Right atrium auricular region (tissue), 2 donors: ENCODE data around the gene NMD3. TPM values are rescaled to one million over a fixed set of nuclear protein-coding genes. Genes with fewer than 3 reads are reported as not detected.

ENCODE experiments used
- DNase-seq: peaks from one replicate; pipeline ENCODE4 v3.0.0-alpha.2; 2019; ENCODE audit warnings: low spot score
- H3K27ac ChIP-seq, 2 donors: fragments of 200-600 bp; sonication (generic); 1 replicate in 1 of 2; 2 replicates in 1 of 2; pipeline ENCODE4 v1.5.1; 2016 to 2019
- H3K27me3 ChIP-seq, 2 donors: fragments of 200-600 bp; sonication (generic); one replicate each; pipeline versions ENCODE4 v1.5.1 to v1.6.0; 2017 to 2019
- H3K36me3 ChIP-seq: fragments of 200-600 bp; sonication (generic); one replicate; pipeline ENCODE4 v1.5.1; 2016
- H3K4me1 ChIP-seq, 2 donors: fragments of 200-600 bp; sonication (generic); one replicate each; pipeline versions ENCODE4 v1.5.1 to v1.6.0; 2017 to 2019
- H3K4me3 ChIP-seq, 2 donors: fragments of 200-600 bp; sonication (generic); 1 replicate in 1 of 2; 2 replicates in 1 of 2; pipeline ENCODE4 v1.5.1; 2017 to 2019; ENCODE audit warnings: mild to moderate bottlenecking in 1 of 2, moderate library complexity in 1 of 2
- H3K9me3 ChIP-seq, 2 donors: fragments of 200-600 bp; sonication (generic); one replicate each; pipeline ENCODE4 v1.5.1; 2019
- total RNA-seq, 2 donors: library from RNA; depleted of rRNA; stranded (reverse); fragments of >200 nt; gene quantifications; one replicate each; pipeline ENCODE4 v1.1.0, GENCODE V29; 2016
- TF ChIP-seq, protein P1 (sequence below), 2 donors: fragments of 200-600 bp; sonication (generic); IDR thresholded peaks; one replicate each; pipeline ENCODE4 v1.5.1; 2019; ENCODE audit warnings: antibody characterized with exemption in 2 of 2

NMD3 gene
- total RNA-seq, 2 donors from 2014 or later, result 33.2 to 40.8 TPM

DNA sequence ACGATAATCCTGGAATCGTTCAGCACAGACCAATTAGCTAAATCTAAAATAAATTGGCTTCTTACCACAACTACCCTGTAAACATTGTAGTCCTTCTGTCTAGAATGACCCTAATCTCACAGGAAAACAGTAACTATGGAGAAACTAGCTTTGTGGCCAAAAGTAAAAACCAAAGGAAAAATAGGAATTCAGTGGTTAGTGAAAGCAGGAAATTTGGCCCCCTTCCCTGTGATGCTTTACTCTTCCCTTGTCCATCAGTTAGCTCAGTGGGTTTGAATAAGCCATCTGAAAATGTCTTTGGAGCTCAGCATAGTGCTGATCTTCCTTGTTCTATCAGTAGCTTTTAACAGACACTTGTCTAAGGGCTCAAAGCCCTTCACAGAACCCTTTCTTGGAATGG lies 1.6 kb downstream of the NMD3 start:
- no peak for DNase-seq
- TF ChIP-seq, protein P1, sequence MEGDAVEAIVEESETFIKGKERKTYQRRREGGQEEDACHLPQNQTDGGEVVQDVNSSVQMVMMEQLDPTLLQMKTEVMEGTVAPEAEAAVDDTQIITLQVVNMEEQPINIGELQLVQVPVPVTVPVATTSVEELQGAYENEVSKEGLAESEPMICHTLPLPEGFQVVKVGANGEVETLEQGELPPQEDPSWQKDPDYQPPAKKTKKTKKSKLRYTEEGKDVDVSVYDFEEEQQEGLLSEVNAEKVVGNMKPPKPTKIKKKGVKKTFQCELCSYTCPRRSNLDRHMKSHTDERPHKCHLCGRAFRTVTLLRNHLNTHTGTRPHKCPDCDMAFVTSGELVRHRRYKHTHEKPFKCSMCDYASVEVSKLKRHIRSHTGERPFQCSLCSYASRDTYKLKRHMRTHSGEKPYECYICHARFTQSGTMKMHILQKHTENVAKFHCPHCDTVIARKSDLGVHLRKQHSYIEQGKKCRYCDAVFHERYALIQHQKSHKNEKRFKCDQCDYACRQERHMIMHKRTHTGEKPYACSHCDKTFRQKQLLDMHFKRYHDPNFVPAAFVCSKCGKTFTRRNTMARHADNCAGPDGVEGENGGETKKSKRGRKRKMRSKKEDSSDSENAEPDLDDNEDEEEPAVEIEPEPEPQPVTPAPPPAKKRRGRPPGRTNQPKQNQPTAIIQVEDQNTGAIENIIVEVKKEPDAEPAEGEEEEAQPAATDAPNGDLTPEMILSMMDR (IDR thresholded peaks at IDR 0.05), result no peak
- peaks cover 0 to 36% of the 10 kb centered on the region in 2 donors for H3K4me1 ChIP-seq
- H3K27ac ChIP-seq, result peak overlapping the region in 1 of 2 donors; percentile 11
- H3K9me3 ChIP-seq, result no peaks in the 10 kb centered on the region
- H3K36me3 ChIP-seq, result peaks cover 21% of the 10 kb centered on the region
- H3K4me3 ChIP-seq, result peak overlapping the region; percentile 91 to 95
- no peaks in the 10 kb centered on the region for H3K27me3 ChIP-seq

DNA sequence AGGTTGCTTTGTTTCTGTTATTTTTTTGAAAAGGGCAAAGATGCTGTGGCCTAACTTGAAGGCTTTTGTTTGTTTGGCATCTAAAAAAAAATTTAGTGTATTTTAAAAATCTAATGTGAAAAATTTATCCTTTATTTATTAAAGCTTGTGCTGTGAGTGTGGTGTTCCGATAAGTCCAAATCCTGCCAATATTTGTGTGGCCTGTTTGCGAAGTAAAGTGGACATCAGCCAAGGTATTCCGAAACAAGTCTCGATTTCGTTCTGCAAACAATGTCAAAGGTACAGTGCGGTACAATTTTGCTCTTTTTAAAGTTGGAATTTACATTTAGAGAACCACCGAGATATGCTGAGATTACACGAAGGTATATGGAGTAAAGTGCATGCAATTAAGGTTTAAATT lies 3.7 kb downstream of the NMD3 start:
- Histone ChIP-seq H3K36me3 (peaks cover 33% of the 10 kb centered on the region), H3K9me3 (no peaks in the 10 kb centered on the region), H3K4me1 (peaks cover 0 to 36% of the 10 kb centered on the region in 2 donors), H3K27ac (no peak overlapping the region), H3K4me3 (no peak overlapping the region), H3K27me3 (no peaks in the 10 kb centered on the region)
- TF ChIP-seq, protein P1 (IDR thresholded peaks at IDR 0.05), result no peak
- no peak for DNase-seq

GRCh38 chr3:161230621-161231171 lies 9.6 kb downstream of the NMD3 start:
- Histone ChIP-seq H3K27me3 (no peaks in the 10 kb centered on the region), H3K36me3 (peaks cover 56% of the 10 kb centered on the region), H3K9me3 (no peaks in the 10 kb centered on the region), H3K4me1 (peaks cover 0 to 7% of the 10 kb centered on the region in 2 donors), H3K4me3 (no peak overlapping the region), H3K27ac (no peak overlapping the region)
- TF ChIP-seq, protein P1 (IDR thresholded peaks at IDR 0.05), result no peak
- no peak for DNase-seq

DNA sequence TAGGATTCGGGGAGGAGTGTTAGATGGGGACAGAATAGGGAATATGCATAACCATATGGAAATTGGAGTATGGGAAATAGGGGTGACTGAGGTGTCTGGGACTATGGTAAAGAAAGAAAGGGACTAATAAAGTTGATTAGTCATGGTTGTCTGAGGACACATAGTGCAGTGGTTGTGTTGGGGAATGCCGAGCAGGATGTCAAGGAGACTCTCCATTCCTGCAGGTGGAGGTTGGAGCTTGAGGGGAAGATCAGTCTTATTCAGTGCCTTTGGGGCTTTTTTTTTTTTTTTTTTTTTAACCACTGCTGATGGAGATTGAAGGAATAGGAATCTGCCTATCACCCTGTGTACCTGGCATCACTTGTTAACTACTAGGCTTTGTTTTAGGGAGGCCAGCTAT lies 10.8 kb downstream of the NMD3 start:
- TF ChIP-seq, protein P1 (IDR thresholded peaks at IDR 0.05), result no peak
- DNase-seq, result no peak
- H3K4me3 ChIP-seq, result no peak overlapping the region
- H3K9me3 ChIP-seq, result no peaks in the 10 kb centered on the region
- no peaks in the 10 kb centered on the region for H3K27me3 ChIP-seq
- H3K36me3 ChIP-seq, result peaks cover 58% of the 10 kb centered on the region
- no peak overlapping the region for H3K27ac ChIP-seq
- peaks cover 0 to 7% of the 10 kb centered on the region in 2 donors for H3K4me1 ChIP-seq

DNA sequence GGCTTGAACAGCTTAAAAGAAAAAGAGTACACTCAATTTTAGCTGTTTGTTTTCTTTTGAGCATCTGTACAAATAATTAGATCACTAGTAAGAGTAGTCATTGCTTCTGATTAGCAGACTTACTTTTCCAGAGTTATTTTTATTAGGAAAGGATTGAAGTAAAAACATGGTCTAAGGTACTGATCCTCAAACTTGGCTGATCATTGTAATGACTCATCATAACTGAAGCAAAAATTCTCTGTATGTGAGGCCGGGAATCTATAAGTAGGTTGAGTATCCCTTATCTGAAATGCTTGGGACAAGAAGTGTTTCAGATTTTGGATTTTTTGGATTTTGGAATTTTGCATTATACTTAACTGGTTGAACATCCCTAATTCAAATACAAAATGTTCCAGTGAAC lies 12.4 kb downstream of the NMD3 start:
- Histone ChIP-seq H3K9me3 (no peaks in the 10 kb centered on the region), H3K4me1 (peaks cover 0 to 7% of the 10 kb centered on the region in 2 donors), H3K36me3 (peaks cover 54% of the 10 kb centered on the region), H3K4me3 (no peak overlapping the region), H3K27me3 (no peaks in the 10 kb centered on the region), H3K27ac (no peak overlapping the region)
- TF ChIP-seq, protein P1 (IDR thresholded peaks at IDR 0.05), result no peak
- DNase-seq, result no peak

GRCh38 chr3:161236240-161236639 lies 15.1 kb downstream of the NMD3 start:
- Histone ChIP-seq H3K9me3 (no peaks in the 10 kb centered on the region), H3K36me3 (peaks cover 49% of the 10 kb centered on the region), H3K4me3 (no peak overlapping the region), H3K27me3 (no peaks in the 10 kb centered on the region), H3K4me1 (peaks cover 0 to 4% of the 10 kb centered on the region in 2 donors), H3K27ac (no peak overlapping the region)
- no peak for DNase-seq
- TF ChIP-seq, protein P1 (IDR thresholded peaks at IDR 0.05), result no peak
